ENCODE data around the gene SMARCA2.

Gene SMARCA2

DNA sequence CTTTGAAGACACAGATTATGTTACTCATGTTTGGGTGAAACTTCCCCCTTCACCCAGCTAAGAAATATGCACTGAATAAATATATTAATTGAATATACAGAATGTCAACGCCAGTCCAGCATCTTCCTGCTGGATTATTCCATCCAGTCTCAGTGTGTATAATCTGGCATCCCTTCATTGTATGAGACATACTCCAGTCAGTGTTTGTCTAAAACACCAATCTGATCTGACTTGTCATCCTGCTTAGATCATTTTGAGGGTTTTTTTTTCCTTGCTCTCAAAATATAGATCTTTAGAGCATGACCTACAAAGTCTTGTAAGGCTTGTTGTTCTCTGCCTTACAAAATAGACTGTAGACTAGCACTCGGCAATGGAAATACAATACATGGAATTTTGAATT lies 195.1 kb downstream of the SMARCA2 start:
- DNase-seq (ENCODE audit: low read depth in 3 of 3): no peak

DNA sequence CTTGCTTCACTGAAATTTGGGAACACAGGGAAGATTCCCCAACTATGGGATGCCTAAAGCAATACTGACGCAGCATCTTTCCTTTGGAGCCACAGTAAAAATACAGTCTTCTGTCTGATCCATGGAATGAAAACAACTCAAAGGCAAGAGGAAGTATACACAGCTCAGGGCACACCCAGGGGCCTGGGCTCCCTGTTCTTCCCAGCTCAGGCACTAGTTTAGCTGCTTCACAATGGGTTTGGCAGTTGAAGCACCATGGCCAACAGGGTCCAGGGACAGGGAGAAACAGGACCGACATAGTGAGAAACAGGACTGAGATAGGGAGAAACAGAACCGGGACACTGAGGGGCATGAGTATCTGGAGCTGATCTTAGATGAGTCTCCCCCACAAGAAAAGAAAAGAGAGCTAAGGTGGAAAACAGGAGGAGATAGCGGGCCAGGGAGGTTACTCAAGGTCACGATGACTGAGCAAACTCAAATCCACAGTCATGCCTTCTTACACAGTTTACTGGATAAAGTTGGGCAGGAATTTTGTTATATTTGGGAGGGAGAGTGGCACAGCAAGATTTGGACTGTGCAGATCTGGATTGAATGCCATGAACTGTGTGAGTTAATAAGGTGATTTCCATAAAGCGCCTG lies 198.8 kb downstream of the SMARCA2 start:
- no peak for DNase-seq (ENCODE audit: low read depth in 3 of 3)

DNA sequence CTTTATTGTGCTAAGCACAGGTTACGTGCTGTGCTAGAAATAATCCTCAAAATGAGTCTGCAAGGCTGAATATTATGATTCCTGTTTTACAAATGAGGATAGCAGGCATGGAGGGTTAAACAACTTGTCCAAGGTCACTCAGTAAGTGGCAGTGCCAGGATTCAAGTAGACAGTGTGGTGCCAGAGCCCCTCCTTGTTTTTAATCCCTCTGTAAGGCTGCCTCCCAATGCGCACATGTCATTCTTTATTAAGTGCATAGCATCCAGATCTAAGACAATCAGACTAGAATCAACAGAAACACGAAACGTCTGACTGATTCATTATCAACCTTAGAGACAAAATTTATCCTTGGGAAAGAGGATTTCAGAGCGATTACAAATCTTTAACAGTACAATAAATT lies 199.6 kb downstream of the SMARCA2 start:
- DNase-seq (ENCODE audit: low read depth in 3 of 3): no peak

DNA sequence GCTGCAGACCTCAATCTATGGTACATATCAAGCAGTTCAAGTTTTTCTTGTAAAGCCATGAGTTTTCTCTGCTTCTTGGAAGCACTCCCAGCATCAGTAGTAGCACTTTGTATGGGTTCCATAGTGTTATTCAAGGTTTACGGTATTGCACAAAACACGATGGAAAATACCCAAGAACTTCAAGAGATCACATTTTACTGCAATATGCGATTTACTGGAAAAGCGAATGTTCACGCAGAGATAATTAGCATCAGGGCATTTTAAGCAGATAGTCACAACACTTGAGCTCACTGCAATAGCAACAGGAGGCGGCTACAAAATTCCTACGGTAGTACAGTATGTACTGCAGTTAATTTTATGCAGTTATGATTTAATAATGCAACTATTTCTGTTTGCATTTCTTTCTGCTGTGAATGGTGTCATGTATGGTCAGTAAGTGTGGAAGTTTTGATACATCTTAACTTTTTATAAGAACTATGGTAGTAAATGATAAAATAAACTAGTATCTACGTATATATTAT lies 200.8 kb downstream of the SMARCA2 start:
- DNase-seq (ENCODE audit: low read depth in 3 of 3): no peak

DNA sequence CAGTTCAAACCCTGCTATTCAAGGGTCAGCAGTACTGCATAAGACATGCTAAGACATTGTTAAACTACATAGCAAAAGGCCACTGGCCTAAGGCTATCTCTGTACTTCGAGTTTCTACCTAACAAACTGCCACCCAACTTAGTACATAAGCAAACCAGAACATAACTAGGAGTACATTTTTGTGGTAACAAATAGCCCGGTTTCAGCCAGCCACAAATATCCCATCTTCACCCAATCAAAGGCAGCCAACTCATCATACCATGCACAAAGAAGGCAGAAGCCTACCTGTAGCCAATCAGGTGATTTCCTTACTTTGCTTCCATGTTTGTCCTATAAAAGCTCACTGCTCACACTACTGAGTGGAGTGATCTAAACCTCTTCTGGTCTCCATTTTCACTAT lies 201.4 kb downstream of the SMARCA2 start:
- DNase-seq (ENCODE audit: low read depth in 3 of 3): no peak

DNA sequence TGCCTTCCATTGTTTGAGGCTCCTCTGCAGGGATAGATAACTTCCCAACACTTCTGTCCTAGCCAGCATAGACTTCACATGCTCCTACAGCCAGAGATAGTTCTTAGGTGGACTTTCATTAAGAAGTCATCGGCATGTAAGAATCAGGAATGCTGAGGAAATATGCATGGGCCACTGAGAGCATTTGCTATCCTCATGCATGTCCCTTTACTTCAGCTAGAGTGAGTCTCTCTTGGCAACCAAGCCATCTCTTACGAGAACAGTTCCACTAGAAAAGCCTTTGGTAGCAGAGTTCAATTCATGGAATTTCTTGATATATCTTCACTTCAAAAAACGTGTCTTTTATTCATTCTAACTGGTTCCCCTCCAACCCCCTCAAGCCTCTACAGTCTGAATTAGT lies 202.4 kb downstream of the SMARCA2 start:
- DNase-seq (ENCODE audit: low read depth in 3 of 3): no peak

DNA sequence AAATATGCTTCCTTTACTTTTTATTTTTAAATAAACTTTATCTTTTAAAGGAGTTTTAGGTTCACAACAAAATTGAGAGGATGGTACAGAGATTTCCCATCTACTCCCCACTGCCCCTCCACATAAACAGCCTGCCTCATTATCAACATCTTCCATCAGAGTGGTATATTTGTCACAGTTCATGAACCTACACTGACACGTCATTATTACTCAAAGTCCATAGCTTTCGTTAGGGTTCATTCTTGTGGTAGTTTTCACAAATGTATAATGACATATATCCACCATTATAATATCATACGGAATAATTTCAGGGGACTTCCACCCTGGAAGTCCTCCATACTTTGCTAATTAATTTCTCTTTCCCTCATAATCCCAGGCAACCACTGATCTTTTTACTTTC lies 204.9 kb downstream of the SMARCA2 start:
- no peak for DNase-seq (ENCODE audit: low read depth in 3 of 3)

DNA sequence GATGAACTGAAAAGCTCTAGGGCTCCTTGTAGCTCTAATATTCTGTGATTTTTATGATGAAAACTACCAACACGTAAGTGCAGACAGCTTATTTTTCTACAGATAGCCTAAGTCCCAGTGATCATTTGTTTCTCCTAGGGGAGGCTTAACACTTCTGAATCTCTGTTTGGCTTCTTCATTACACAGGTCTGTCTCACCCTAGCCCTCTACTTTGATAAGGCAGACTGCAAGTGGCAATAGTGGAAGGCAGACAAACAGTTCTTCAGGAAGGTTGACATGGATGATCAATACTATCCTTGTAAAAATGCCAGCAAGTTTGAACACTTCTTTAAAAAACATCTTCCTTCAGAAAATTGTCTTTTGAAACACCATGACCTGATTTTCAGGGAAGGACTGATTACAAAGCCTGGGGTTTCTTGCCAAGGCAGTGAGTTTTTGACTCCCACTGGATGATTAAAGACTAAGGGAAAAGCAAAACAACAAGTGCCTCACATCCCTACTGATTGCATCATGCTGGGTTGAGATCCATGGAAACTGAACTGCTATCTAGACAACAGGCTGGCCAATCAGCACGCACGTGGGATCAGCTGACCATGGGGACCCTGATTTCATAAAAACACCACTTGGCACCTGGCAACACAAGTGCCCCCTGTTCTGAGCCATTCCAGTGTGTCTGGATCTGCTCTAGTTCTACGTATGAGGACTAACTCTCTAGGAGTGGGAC lies 212.2 kb downstream of the SMARCA2 start:
- no peak for DNase-seq (ENCODE audit: low read depth in 3 of 3)

DNA sequence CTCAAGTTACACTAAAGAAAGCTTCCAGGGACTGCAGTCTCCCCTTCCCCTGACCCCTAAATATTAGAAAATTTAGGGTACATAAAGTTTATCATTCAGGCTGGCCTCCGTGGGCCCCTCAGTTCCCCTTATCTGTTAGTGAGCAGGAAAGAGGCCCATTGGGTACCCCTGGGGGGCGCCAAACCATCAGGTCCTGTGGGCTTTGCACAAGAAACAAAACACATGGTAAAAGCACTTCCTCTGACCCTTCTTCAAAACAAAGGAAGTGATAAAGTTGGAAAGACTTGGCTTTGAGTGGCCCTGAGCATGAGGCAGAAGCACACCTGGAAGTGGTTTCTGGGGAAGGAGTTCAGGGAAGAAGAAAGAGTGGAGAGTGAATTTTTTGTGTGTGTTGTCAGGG lies 213.0 kb downstream of the SMARCA2 start:
- DNase-seq (ENCODE audit: low read depth in 3 of 3): no peak

DNA sequence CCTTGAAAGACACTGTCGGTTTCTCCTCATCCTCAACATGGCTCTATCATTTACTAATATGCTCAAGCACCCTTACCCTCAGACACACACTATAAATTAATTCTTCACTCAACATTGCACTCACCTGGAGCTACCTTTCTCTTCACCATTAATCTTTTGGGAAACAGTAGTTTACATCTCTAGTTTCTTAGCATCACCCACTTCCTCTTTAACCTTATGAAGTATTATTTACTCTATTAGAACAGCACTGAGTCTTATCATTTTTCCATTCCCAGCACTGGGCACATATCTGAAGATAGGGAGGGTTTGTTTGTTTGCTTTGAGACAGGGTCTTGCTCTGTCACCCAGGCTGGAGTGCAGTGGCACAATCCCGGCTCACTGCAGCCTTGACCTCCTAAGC lies 213.5 kb downstream of the SMARCA2 start:
- DNase-seq (ENCODE audit: low read depth in 3 of 3): no peak

DNA sequence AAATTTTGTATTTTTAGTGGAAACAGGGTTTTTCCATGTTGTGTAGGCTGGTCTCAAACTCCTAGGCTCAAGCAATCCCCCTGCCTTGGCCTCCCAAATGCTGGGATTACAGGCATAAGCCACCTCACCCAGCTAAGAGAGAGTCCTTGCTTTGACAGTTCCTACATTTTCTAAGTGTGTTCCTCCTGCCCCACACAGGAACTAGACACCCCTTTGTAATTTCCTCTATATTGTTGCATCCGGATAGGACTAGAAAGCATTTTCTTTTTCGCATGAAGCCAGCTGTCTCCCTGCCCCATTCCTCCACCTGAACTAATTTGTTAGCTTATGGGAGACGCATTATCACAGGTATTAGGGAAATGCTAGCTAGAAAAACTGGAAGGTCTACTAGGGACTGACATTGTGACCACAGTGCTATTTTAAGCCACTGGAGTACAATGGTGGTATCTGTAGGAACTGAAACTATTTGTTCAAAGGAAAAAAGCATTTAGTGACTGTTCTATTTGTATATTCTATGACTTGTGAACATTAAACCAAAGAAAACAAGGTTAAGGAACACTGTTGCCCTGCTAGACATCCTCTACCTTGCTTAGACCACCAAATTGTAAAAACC lies 214.1 kb downstream of the SMARCA2 start:
- no peak for DNase-seq (ENCODE audit: low read depth in 3 of 3)

DNA sequence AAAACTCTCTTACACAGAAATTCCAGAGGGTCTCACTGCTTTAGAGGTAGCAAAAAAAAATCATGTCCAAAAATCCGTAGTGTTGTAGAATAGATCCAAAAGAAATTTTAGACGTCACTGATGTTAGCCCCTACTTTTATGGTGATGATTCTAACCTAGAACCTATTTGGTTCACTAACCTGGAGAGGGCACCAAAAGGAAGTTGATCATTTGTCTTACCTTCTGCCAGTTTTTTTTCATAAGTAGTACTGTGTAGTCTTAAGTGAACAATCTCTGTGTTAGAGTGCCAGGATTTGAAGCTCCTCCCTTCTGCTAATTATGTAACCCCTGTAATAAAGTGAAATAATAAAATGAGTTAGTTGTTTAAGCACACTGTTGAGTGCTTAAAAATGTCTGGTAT lies 215.2 kb downstream of the SMARCA2 start:
- no peak for DNase-seq (ENCODE audit: low read depth in 3 of 3)

DNA sequence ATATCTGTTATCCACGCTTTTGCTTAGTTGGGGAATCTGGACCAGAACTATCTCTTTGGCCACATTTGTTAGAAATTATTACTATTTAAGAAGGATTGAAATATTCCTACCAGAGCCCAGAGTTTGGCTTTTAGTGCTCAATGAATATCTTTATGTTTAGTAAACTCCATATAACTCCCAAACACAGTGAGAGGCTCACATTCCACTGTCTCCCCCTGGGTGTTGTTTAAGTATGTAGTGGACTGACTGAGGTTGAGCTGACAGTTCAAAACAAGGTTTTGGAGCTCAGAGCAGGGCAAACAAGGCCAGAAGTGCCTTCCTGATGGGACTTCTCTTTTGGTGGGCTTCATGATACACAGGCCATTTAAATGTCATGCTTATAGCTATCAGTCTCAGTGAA lies 216.0 kb downstream of the SMARCA2 start:
- DNase-seq (ENCODE audit: low read depth in 3 of 3): no peak

DNA sequence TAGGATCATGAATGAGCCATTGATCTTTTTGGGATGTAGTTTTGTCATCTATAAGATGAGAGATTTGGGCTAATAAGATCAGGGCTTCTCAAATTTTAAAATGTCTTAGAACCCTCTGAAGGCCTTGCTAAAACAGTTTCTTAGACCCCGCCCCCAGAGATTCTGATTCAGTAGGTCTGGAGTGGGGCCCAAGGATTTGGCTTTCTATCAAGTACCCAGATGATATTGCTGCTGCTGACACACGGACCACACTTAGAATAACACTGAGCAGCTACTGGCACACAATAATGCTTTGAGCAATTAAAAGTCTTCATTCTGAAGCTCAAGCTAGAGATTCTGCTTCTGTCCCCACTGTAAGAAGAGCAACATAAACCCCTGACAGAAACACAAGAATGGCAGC lies 216.7 kb downstream of the SMARCA2 start:
- no peak for DNase-seq (ENCODE audit: low read depth in 3 of 3)

DNA sequence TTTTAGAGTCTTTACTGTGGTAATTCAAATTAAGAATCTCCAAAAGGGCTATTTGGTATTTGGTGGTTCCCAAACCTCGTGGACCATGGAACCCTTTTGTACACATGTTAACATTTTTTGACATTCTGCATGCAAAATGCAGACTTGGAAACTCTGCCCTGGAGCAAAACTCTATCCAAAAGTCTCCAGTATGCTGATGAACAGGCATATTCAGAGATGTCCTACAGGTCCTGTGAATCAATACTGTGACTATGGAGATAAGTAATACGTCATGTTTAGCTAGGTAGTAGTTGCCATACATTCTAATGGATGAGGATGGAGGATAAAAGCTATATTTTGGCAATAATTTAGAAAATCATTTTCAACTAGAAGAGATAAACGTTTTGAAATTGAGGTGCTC lies 218.1 kb downstream of the SMARCA2 start:
- no peak for DNase-seq (ENCODE audit: low read depth in 3 of 3)

DNA sequence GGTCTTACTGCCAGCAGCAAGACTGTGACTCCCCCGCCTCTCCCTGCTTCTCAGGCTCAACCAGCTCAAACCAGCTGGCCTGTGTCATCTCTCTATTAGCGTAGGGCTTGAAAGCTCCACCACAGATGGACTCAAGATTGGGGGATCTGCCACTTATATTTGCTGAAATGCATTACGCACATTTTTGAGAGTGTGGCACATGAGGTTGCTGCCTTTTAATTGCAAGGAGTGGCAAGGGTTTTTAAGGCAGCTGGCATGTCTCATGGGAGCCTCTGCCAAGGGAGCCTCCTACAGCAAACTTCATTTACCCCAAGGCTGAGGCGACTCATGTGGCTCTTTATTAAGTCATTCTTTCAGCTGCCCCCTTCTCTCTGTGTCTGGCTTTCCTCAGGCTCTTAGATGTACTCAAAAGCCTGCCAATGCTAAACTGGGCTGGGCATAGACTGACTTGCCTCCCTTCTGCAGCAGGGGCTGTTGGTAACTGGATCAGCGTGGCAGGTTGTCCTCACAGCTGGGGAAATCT lies 219.3 kb downstream of the SMARCA2 start:
- DNase-seq (ENCODE audit: low read depth in 3 of 3): no peak

DNA sequence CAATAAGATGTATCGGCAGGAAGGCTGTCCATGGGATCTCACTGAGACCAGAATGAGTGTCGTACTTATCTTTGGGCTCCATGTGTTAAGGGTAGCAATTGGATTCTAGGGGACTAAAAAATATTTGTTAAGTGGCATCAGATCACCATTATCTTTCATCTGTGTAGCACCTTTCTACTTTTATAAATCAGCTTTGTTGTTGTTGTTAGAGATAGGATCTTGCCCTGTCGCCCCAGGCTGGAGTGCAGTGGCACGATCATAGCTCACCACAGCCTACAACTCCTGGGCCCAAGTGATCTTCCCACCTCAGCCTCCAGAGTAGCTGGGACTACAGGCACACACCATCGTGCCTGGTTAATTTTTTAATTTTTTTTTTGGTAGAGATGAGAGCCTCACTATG lies 220.5 kb downstream of the SMARCA2 start:
- no peak for DNase-seq (ENCODE audit: low read depth in 3 of 3)

DNA sequence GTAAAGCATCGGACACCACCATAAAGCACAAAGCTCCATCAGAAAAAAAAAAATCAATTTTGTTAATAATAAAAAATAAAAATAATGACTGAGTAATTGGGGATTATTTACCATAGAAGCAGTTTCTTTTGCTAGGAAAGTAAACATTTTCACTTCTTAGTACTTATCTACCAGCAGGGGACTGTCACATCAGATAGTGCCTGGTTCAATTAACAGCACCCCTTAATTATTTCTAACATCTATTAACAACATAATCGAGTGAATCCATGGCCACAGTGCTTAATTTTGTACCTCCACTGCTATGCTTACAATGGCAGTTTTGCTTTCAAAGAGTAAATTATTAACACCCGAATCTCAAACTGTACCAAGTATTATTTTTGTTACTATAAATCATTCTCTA lies 221.7 kb downstream of the SMARCA2 start:
- no peak for DNase-seq (ENCODE audit: low read depth in 3 of 3)

DNA sequence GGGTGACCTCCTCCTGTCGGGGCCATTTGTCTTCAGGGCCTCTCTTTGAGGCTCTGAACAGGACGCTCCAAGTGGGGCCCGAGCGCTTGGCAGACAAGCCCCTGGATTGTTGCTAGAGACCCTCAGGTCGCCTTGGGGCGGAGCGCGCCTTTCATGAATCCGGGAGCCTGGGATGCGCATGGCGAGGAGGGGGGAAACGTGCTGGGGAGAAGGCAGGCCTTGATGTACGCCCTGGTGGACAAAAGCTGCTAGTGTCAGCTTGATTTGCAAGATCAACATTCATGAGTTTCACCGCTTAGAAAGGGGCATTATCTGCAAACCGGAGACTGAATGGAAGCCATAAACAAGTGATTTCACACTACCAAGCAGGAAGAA lies 226.3 kb downstream of the SMARCA2 start:
- no peak for DNase-seq (ENCODE audit: low read depth in 3 of 3)

DNA sequence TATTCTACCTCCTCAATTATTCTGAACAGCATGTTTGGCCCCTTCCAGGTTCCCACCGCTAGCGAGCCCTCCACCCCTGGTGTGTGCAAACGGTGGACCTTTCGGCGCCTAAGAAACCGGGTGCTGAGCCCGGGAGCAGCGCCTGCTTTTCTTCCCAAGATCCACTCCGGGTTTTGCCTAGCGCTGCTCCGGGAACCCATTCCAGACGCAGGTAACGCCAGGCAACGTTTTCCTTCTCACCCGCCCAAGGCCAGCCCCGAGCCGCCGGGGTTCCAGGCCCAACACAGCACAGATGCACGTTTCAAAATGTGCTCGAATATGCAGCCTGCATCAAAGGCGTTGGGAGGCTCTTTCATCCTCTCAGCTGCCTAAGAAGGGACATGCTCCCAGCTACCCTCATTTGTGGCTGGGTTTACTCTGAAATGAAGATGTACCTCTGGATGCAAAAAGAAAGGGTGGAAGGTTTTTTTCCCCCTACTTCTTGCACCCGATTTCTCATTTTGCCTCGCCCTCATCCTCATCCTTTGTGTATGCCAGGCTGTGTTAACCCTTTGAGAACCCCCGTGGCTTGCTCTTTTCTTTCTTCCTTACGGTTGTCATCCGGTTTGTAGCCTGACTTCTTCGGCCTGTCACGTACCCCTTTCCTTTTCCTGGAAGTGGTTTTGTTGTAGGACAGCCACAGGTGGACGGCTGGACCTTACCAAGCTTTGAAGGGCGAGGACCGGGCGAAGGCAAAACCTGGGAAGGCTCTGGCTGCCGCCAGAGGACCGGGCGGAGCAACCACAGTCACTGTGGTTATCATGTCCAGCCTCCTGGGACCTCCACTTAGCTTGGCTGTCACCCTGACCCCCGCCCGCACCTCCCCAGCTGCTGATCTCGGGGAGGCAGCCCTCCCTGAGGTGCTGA lies 226.9 kb downstream of the SMARCA2 start:
- peak; percentile 30 to 71 (median 44) for DNase-seq (ENCODE audit: low read depth in 3 of 3)

DNA sequence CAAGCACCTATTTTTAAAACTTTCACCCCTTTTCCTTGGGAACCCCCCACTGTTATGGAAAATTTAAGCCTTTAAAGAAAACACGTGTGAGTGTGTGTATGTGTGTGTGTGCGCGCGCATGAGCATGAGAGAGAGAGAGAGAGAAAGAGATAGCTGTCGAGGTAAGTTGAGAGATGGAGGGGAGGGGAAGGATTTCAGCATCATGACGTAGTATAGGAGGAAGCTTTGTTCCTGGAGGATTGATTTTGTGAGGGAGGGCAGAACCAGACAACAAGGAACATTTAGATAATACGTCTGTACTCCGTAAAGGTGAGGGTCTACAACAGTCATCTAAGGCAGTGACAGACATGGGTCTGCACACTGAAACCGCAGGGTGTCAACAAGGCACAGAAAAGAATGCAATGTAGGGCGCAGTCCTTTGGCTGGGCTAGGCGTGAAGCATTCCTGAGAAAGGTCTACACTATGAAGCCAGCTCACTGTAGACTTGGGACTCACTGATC lies 227.7 kb downstream of the SMARCA2 start:
- DNase-seq (ENCODE audit: low read depth in 3 of 3): no peak

Data from stimulated activated CD4-positive, alpha-beta T cell treated with anti-CD3 and anti-CD28 coated beads, TNF-alpha, amount 100 ng/mL, for 24 hours (primary cell).